Progenitor cell of endocrine pancreas (in vitro differentiated cells): Measurements from ENCODE around the gene ZNF175. TPM values are rescaled to one million over a fixed set of nuclear protein-coding genes. Genes with fewer than 3 reads are reported as not detected.
A peak's percentile ranks its signal among the peaks of the same experiment; 100 is the strongest.

Source experiments
- DNase-seq: peaks from one replicate; pipeline ENCODE4 v3.0.0; 2021; ENCODE audit warnings: low spot score; ENCODE audit not compliant: unreplicated experiment
- H3K27ac Mint-ChIP-seq: 2 replicates; pipeline ENCODE4 v1.8.0; 2021; ENCODE audit warnings: mild to moderate bottlenecking, moderate library complexity, mixed read lengths
- H3K27me3 Mint-ChIP-seq: 2 replicates; pipeline ENCODE4 v1.8.0; 2021; ENCODE audit warnings: mixed read lengths
- H3K36me3 Mint-ChIP-seq: 2 replicates; pipeline ENCODE4 v1.8.0; 2022; ENCODE audit warnings: mixed read lengths; ENCODE audit not compliant: insufficient read depth
- H3K4me1 Mint-ChIP-seq: 2 replicates; pipeline ENCODE4 v1.8.0; 2021; ENCODE audit warnings: low read depth, mixed read lengths
- H3K4me3 Mint-ChIP-seq: 2 replicates; pipeline ENCODE4 v1.8.0; 2021; ENCODE audit warnings: low read depth, mild to moderate bottlenecking, moderate library complexity, mixed read lengths
- H3K9me3 Mint-ChIP-seq: 2 replicates; pipeline ENCODE4 v1.8.0; 2021; ENCODE audit warnings: low read depth, mixed read lengths
- CTCF ChIP-seq: fragments of 200-600 bp; sonication (generic); IDR thresholded peaks from one replicate; pipeline ENCODE4 v1.5.0; 2021; ENCODE audit warnings: antibody characterized with exemption, mild to moderate bottlenecking; ENCODE audit not compliant: unreplicated experiment
- total RNA-seq: library from RNA; stranded (reverse); gene quantifications from 2 replicates; pipeline ENCODE4 v1.2.1, GENCODE V29; 2021

Gene ZNF175
- total RNA-seq, 1 donor from 2014 or later, result 14.9 TPM

DNA sequence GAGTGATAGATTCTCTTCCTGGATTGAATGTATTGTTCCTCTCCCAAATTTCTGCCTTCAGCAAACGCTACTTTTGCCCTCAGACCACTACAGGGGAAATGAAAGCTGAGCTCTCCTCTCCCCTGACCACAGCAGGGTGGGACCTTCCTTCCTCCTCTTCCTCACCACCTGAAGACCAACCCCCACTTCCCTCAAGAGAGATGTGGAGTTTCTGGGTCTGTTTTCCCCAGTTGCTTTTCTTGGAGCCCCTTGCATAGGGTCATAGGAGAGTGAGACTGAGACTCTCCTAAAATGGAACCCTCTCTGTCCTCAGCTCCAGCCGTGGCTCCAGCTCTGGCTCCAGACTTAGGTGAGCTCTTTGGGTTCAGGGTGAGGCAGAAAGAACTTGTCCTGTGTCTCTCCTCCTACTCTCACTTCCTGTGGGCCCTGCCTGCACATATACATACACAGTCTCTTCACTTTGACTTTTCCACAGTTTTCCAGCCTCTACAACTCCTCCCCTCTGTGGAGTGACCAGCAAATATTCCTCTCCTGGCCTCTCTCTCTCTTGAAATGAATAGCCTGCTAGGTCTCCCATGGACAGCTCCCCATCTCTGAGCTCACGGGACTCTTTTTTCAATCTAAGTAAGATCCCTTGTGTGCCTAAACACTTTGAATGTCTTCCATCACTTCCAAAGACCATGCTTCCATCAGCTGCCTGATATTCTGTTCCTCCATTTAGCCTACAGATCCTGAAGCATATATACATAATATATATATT lies 19.2 kb upstream of the ZNF175 start:
- no peak for DNase-seq
- no peaks in the 10 kb centered on the region for H3K4me1 Mint-ChIP-seq
- peaks cover 22% of the 10 kb centered on the region for H3K27me3 Mint-ChIP-seq
- no peak for TF ChIP-seq CTCF
- no peak overlapping the region for H3K4me3 Mint-ChIP-seq
- H3K36me3 Mint-ChIP-seq, result no peaks in the 10 kb centered on the region
- H3K9me3 Mint-ChIP-seq, result peaks cover 4% of the 10 kb centered on the region
- H3K27ac Mint-ChIP-seq, result no peak overlapping the region

- TF ChIP-seq CTCF, result no peak
- DNase-seq, result no peak
- no peaks in the 10 kb centered on the region for H3K4me1 Mint-ChIP-seq
- no peaks in the 10 kb centered on the region for H3K36me3 Mint-ChIP-seq
- H3K4me3 Mint-ChIP-seq, result no peak overlapping the region
- peaks cover 4% of the 10 kb centered on the region for H3K9me3 Mint-ChIP-seq
- H3K27ac Mint-ChIP-seq, result no peak overlapping the region
- peaks cover 23% of the 10 kb centered on the region for H3K27me3 Mint-ChIP-seq
Measured at GRCh38 chr19:51552608-51552995, 18.5 kb upstream of the ZNF175 start.

DNA sequence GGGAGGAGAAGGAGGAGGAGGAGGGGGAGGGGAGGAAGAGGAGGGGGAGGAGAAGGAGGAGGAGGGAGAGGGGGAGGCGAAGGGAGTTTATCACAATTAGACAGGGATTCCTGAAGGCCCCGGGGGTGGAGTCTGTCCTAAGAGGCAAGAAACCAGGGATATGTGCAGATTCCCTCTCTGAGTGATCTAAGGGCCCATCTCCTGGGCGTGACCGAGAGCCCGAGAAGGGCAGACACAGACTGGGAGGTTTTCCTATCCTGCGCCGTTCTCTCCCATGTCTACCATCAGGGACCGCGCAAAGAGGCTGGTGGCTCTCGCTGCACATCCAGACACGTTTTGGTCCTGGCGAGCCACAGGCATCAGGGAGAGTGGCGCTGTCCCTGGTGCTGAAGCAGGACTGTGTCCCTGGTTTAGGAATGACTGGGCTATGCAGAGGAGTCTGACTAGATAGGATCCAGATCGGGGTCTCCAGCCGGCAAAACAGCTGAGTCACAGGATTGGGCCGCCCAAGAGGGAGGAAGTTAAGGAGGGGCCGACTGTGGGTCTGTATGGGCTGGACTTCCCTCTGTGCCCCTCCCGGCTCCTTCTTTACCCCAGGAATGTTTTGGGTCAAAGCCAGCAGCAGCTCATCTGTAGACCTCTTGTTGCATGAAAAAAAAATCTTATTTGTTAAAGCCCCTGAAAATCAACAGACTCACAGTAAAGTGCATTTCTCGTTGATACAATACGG lies 17.9 kb upstream of the ZNF175 start:
- Mint-ChIP-seq H3K27ac (no peak overlapping the region), H3K9me3 (peaks cover 4% of the 10 kb centered on the region), H3K27me3 (peaks cover 23% of the 10 kb centered on the region), H3K36me3 (no peaks in the 10 kb centered on the region), H3K4me3 (no peak overlapping the region), H3K4me1 (no peaks in the 10 kb centered on the region)
- peak; percentile 83 for DNase-seq
- no peak for TF ChIP-seq CTCF

- H3K36me3 Mint-ChIP-seq, result no peaks in the 10 kb centered on the region
- H3K27me3 Mint-ChIP-seq, result peaks cover 38% of the 10 kb centered on the region
- H3K27ac Mint-ChIP-seq, result no peak overlapping the region
- H3K4me3 Mint-ChIP-seq, result no peak overlapping the region
- no peak for DNase-seq
- H3K9me3 Mint-ChIP-seq, result peaks cover 4% of the 10 kb centered on the region
- no peak for TF ChIP-seq CTCF
- H3K4me1 Mint-ChIP-seq, result no peaks in the 10 kb centered on the region
Measured at GRCh38 chr19:51559240-51559639, 11.8 kb upstream of the ZNF175 start.

DNA sequence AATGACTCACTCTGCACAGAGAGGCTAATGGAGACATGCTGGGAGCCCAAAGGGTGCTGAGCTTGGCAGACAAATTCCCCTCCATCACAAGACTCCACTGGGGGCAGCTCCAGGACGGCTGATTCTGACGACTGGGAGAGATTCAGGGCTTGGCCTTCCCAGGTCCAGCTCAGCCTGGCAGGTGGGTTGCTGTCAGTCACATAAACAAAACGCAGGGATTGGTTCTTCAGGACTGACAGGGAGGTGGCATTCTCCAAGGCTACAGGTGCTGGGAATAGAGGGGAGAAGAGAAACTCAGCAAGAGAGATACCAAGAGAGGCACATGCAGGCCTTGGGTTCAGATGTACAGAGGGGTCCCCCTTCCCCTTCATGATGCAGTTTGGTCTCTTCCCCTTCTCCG lies 10.7 kb upstream of the ZNF175 start:
- no peak overlapping the region for H3K4me3 Mint-ChIP-seq
- DNase-seq, result no peak
- H3K36me3 Mint-ChIP-seq, result no peaks in the 10 kb centered on the region
- no peaks in the 10 kb centered on the region for H3K4me1 Mint-ChIP-seq
- no peak for TF ChIP-seq CTCF
- no peak overlapping the region for H3K27ac Mint-ChIP-seq
- peaks cover 4% of the 10 kb centered on the region for H3K9me3 Mint-ChIP-seq
- peaks cover 43% of the 10 kb centered on the region for H3K27me3 Mint-ChIP-seq
